Muscle of leg (tissue), 11 donors: Measurements from ENCODE around the gene KLK2. TPM values are rescaled to one million over a fixed set of nuclear protein-coding genes. Genes with fewer than 3 reads are reported as not detected.

ENCODE experiments used
- DNase-seq: peaks from one replicate; pipeline ENCODE4 v3.0.0; 2013
- H3K27ac ChIP-seq: one replicate; pipeline ENCODE4 v1.5.1; 2013; ENCODE audit warnings: mild to moderate bottlenecking, low read length, control low read depth
- H3K27me3 ChIP-seq: one replicate; pipeline ENCODE4 v1.6.1; 2013; ENCODE audit warnings: low read length; ENCODE audit not compliant: control insufficient read depth, insufficient read depth
- H3K36me3 ChIP-seq: one replicate; pipeline ENCODE4 v1.6.1; 2013; ENCODE audit warnings: low read length; ENCODE audit not compliant: control insufficient read depth, insufficient read depth
- H3K4me1 ChIP-seq: one replicate; pipeline ENCODE4 v1.6.1; 2013; ENCODE audit warnings: low read length; ENCODE audit not compliant: control insufficient read depth, insufficient read depth
- H3K4me3 ChIP-seq: one replicate; pipeline ENCODE4 v1.5.1; 2013; ENCODE audit warnings: low read length, control low read depth
- H3K9me3 ChIP-seq: replicated peaks from 2 replicates; pipeline ENCODE4 v1.6.1; 2013; ENCODE audit warnings: low read depth, low read length; ENCODE audit not compliant: control insufficient read depth
- WGBS: methylation state at CpG from one replicate; pipeline ENCODE4 v1.1.5; 2013; ENCODE audit warnings: missing lambda C conversion rate; ENCODE audit not compliant: insufficient coverage; 5-methylcytosine and 5-hydroxymethylcytosine counted together
- polyA plus RNA-seq, 8 donors: library from polyadenylated mRNA; unstranded; fragments of 120-200 nt; gene quantifications; one replicate each; pipeline versions ENCODE4 v1.2.1 to v1.2.3, GENCODE V29; 2013; ENCODE audit warnings: inconsistent platforms in 1 of 8, low replicate concordance in 1 of 8; ENCODE audit not compliant: insufficient read length in 8 of 8, insufficient read depth in 1 of 8
- total RNA-seq: library from RNA; stranded (reverse); fragments of 120-200 nt; gene quantifications from one replicate; pipeline ENCODE4 v1.2.4, GENCODE V29; 2013

KLK2 gene
- total and polyA plus RNA-seq, 9 donors: 0.30 TPM; not detected in 8

DNA sequence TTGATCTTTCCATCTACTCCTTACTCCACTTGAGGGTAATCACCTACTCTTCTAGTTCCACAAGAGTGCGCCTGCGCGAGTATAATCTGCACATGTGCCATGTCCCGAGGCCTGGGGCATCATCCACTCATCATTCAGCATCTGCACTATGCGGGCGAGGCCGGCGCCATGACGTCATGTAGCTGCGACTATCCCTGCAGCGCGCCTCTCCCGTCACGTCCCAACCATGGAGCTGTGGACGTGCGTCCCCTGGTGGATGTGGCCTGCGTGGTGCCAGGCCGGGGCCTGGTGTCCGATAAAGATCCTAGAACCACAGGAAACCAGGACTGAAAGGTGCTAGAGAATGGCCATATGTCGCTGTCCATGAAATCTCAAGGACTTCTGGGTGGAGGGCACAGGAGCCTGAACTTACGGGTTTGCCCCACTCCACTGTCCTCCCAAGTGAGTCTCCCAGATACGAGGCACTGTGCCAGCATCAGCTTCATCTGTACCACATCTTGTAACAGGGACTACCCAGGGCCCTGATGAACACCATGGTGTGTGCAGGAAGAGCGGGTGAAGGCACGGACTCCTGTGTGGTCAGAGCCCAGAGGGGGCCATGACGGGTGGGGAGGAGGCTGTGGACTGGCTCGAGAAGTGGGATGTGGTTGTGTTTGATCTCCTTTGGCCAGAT is 2.7 kb upstream of the KLK2 start:
- H3K27me3 ChIP-seq: no peaks in the 10 kb centered on the region
- H3K4me1 ChIP-seq: no peaks in the 10 kb centered on the region
- H3K36me3 ChIP-seq: no peaks in the 10 kb centered on the region
- no peak for DNase-seq
- no peak overlapping the region for H3K4me3 ChIP-seq
- 47% methylated on average over 23 of the region's 26 CpGs for WGBS
- no peaks in the 10 kb centered on the region for H3K9me3 ChIP-seq
- no peak overlapping the region for H3K27ac ChIP-seq

DNA sequence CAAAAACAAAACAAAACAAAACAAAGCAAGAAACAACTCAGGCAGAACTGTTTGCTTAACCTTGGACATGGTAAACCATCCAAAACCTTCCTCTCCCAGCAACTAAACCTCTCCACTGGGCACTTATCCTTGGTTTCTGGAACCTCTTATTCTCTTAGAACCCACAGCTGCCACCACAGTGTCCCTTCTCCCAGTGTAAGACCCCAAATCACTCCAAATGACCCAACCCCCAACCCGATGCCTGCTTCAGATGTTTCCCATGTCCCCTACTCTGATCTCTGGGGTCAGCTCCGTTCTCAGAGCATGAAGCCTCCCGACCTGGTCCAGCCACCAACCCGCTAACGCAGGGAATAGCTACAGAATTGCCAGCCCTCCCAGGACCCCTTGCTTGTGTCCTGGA is 972 bp downstream of the KLK2 start:
- no peaks in the 10 kb centered on the region for H3K27me3 ChIP-seq
- H3K36me3 ChIP-seq: no peaks in the 10 kb centered on the region
- WGBS: 65% methylated on average over 5 of the region's 5 CpGs

DNA sequence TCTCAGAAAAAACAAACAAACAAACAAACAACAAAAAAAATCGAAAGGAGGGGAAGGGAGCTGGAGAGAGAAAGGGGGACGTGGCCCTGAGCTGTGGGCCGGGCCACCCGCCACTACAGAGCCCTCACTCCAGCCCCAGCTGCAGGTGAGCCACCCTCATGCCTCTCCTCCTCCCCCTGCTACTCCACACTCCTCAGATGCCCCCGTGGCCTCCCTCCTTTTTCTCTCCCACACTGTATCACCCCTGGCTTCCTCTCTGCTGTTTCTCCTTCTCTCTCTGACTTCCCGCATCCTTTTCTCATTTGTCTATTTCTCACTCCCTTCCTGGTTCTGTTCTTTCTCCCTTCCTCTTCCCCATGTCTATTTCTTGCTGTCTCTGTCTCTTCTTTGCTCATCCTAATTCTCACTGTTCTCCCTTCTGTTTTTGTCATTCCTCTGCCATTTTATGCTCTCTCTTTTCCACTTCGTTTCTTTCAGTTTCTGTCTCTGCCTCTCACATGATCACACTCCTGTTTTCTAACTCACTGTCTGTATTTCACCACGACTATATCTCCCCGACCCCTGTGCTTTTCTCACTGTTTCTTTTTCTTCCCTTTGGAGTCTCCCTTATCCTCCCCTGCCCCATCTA is 2.7 kb downstream of the KLK2 start:
- no peak for DNase-seq
- Histone ChIP-seq H3K4me3 (no peak overlapping the region), H3K36me3 (no peaks in the 10 kb centered on the region), H3K4me1 (peaks cover 4% of the 10 kb centered on the region), H3K27me3 (peaks cover 2% of the 10 kb centered on the region), H3K27ac (no peak overlapping the region), H3K9me3 (no peaks in the 10 kb centered on the region)
- 24% methylated on average over 5 of the region's 9 CpGs for WGBS

More for the DNA sequence above, 972 bp downstream of the KLK2 start:
- H3K4me3 ChIP-seq: no peak overlapping the region
- H3K4me1 ChIP-seq: peaks cover 4% of the 10 kb centered on the region
- H3K9me3 ChIP-seq: no peaks in the 10 kb centered on the region
- DNase-seq: no peak
- H3K27ac ChIP-seq: no peak overlapping the region

DNA sequence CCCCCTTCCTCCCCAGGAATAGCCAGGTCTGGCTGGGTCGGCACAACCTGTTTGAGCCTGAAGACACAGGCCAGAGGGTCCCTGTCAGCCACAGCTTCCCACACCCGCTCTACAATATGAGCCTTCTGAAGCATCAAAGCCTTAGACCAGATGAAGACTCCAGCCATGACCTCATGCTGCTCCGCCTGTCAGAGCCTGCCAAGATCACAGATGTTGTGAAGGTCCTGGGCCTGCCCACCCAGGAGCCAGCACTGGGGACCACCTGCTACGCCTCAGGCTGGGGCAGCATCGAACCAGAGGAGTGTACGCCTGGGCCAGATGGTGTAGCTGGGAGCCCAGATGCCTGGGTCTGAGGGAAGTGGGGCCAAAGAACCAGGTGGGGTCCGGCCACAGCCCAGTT is 3.2 kb downstream of the KLK2 start:
- H3K36me3 ChIP-seq: no peaks in the 10 kb centered on the region
- WGBS: 38% methylated on average over 6 of the region's 7 CpGs
- H3K4me1 ChIP-seq: peaks cover 4% of the 10 kb centered on the region
- H3K4me3 ChIP-seq: no peak overlapping the region
- no peaks in the 10 kb centered on the region for H3K9me3 ChIP-seq
- H3K27me3 ChIP-seq: peaks cover 2% of the 10 kb centered on the region
- no peak overlapping the region for H3K27ac ChIP-seq
- DNase-seq: peak; percentile 25

DNA sequence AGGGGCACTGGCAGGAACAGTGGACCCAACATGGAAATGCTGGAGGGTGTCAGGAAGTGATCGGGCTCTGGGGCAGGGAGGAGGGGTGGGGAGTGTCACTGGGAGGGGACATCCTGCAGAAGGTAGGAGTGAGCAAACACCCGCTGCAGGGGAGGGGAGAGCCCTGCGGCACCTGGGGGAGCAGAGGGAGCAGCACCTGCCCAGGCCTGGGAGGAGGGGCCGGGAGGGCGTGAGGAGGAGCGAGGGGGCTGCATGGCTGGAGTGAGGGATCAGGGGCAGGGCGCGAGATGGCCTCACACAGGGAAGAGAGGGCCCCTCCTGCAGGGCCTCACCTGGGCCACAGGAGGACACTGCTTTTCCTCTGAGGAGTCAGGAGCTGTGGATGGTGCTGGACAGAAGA is 4.1 kb downstream of the KLK2 start:
- WGBS: 12% methylated on average over 8 of the region's 8 CpGs
- DNase-seq: no peak
- peaks cover 2% of the 10 kb centered on the region for H3K27me3 ChIP-seq
- H3K9me3 ChIP-seq: no peaks in the 10 kb centered on the region
- peaks cover 4% of the 10 kb centered on the region for H3K4me1 ChIP-seq
- no peak overlapping the region for H3K4me3 ChIP-seq
- no peaks in the 10 kb centered on the region for H3K36me3 ChIP-seq
- H3K27ac ChIP-seq: no peak overlapping the region

DNA sequence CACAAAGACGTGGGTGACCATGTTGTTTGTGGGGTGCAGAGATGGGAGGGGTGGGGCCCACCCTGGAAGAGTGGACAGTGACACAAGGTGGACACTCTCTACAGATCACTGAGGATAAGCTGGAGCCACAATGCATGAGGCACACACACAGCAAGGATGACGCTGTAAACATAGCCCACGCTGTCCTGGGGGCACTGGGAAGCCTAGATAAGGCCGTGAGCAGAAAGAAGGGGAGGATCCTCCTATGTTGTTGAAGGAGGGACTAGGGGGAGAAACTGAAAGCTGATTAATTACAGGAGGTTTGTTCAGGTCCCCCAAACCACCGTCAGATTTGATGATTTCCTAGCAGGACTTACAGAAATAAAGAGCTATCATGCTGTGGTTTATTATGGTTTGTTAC is 5.6 kb downstream of the KLK2 start:
- Histone ChIP-seq H3K27me3 (peaks cover 2% of the 10 kb centered on the region), H3K9me3 (no peaks in the 10 kb centered on the region), H3K4me1 (peaks cover 4% of the 10 kb centered on the region), H3K4me3 (no peak overlapping the region), H3K36me3 (no peaks in the 10 kb centered on the region), H3K27ac (no peak overlapping the region)
- no peak for DNase-seq
- WGBS: 40% methylated on average over 2 of the region's 5 CpGs

DNA sequence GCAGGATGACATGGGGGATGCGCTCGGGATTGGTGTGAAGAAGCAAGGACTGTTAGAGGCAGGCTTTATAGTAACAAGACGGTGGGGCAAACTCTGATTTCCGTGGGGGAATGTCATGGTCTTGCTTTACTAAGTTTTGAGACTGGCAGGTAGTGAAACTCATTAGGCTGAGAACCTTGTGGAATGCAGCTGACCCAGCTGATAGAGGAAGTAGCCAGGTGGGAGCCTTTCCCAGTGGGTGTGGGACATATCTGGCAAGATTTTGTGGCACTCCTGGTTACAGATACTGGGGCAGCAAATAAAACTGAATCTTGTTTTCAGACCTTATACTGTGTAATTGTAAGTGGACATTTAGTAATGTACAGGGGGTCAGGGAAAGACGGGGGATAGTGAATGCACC is 7.0 kb downstream of the KLK2 start:
- H3K36me3 ChIP-seq: no peaks in the 10 kb centered on the region
- peaks cover 4% of the 10 kb centered on the region for H3K4me1 ChIP-seq
- H3K9me3 ChIP-seq: no peaks in the 10 kb centered on the region
- WGBS: 54% methylated on average over 4 of the region's 5 CpGs
- DNase-seq: no peak
- H3K4me3 ChIP-seq: no peak overlapping the region
- peaks cover 2% of the 10 kb centered on the region for H3K27me3 ChIP-seq
- no peak overlapping the region for H3K27ac ChIP-seq

DNA sequence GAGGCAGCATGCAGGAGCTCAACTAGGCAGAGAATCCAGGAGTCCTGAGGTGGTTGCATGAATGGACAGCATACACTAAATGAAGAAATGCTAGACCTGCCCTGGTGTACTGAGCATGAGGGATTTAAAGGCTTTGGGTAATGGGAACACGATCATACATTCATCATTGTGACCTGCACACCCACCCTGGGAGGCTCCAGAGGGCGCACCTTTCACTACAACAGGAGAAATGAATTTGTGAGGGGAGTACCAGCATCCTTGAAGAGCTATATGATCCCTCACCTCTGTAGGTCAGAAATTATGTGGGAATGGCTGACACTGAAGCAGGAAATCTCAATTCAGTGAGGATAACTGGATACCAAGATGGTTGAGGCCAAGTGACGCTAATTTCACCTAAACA is 8.9 kb downstream of the KLK2 start:
- no CpG with 5 or more reads among the region's 3 CpGs for WGBS
- Histone ChIP-seq H3K4me3 (no peak overlapping the region), H3K36me3 (no peaks in the 10 kb centered on the region), H3K27me3 (peaks cover 2% of the 10 kb centered on the region), H3K9me3 (no peaks in the 10 kb centered on the region), H3K27ac (no peak overlapping the region), H3K4me1 (no peaks in the 10 kb centered on the region)
- no peak for DNase-seq

DNA sequence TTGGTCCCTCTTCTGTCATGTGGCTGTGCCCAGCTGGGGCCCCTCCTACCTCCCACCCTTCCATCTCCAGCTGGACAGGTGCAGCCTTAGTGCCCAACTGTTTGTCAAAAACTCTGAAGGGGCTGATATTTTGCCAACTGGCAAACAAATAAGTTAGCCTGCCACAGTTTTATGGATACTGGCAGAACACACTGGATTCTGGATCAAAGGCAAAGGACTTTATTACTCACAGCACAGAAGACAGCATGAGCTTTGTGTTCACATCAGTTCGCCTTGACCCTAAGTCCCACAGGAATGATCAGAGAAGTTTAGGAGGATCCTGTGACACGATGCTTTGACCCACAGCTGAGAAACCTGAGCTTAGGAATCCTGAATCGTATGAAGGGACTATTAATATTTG is 16.4 kb downstream of the KLK2 start:
- peaks cover 5% of the 10 kb centered on the region for H3K4me1 ChIP-seq
- no peaks in the 10 kb centered on the region for H3K36me3 ChIP-seq
- H3K27ac ChIP-seq: no peak overlapping the region
- no peaks in the 10 kb centered on the region for H3K9me3 ChIP-seq
- DNase-seq: peak; percentile 19
- no peaks in the 10 kb centered on the region for H3K27me3 ChIP-seq
- H3K4me3 ChIP-seq: no peak overlapping the region
- 17% methylated on average over 1 of the region's 3 CpGs for WGBS

DNA sequence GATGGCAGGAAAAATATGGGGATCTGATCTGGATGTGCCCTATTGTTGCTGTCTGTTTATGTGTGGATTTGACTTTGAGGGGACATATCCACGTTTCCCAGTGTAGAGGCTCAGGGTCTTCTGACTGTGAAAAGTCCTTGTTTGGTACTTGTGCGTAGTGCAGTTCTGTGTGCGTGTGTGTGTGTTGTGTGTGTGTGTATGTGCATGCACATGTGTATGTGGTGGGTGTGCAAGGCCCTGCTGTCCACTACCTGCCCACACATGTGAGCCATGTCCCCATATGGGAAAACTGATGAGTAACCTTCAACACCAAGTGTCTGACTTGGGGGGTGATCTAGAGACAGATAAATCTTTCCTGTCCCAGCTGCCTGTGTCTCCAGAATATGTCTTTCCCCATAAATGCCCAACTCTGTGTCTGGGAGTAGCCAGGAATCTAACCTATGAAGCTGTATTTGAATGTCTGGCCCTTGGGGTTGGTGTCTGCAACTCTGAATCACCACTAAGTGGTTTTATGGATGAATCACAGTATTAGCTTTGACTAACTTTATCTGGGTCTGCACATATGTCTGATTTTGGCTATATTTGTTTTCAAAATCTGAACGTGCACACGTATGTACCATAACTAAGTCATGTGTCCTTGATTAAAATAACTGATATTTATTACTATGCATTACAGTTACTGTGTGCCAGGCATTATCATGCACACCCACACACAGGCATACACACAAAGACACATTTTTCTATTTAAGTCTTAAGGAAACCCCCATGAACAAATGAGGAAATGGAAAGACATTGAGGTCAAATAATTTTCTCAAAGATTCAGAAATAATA is 17.4 kb downstream of the KLK2 start:
- Histone ChIP-seq H3K27ac (no peak overlapping the region), H3K27me3 (no peaks in the 10 kb centered on the region), H3K4me3 (no peak overlapping the region), H3K4me1 (peaks cover 5% of the 10 kb centered on the region), H3K36me3 (no peaks in the 10 kb centered on the region), H3K9me3 (no peaks in the 10 kb centered on the region)
- DNase-seq: no peak
- 17% methylated on average over 1 of the region's 5 CpGs for WGBS
